RCC 7860 (cell line): ENCODE data around the gene SORCS2.

Experiments used
- DNase-seq: peaks from one replicate; pipeline ENCODE4 v3.0.0-alpha.2; 2015; ENCODE audit warnings: low spot score
- FAIRE-seq: peaks from 2 replicates; lab custom pipeline; 2012; peaks lifted over from hg19 to GRCh38; lab: Jason Lieb, UNC

SORCS2 gene

DNA sequence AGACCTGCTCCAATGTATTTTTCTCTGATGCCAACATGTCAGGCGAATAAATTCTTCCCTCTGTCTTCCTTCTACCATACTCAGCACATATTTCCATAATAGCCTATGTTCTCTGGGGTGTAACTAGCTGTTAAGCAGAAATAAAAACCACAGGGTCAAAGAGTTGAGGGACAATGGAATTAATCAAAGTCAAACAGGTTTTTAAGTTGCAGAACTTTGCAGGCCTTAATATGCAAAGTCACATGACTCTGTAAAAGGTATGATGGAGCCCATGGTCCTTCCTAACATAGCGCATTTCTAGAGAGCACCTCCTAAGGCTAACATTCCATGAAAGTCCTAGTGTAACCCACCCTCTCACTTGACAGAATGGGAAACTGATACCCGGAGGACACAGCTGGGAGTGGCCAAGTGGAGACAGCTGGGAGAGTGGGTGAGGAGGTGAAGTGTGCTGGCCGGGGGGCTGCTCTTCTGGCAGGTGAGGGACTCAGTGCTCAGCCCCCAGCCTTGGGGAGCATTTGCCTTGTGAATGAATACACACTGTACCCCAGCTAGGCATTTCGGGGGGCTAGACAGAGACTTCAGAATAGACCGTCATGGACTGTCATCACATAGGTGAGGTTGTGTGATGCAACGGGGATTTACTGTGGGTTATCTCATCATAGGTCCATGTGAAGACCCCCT, 8.4 kb upstream of the SORCS2 start:
- no peak for FAIRE-seq
- DNase-seq: no peak

DNA sequence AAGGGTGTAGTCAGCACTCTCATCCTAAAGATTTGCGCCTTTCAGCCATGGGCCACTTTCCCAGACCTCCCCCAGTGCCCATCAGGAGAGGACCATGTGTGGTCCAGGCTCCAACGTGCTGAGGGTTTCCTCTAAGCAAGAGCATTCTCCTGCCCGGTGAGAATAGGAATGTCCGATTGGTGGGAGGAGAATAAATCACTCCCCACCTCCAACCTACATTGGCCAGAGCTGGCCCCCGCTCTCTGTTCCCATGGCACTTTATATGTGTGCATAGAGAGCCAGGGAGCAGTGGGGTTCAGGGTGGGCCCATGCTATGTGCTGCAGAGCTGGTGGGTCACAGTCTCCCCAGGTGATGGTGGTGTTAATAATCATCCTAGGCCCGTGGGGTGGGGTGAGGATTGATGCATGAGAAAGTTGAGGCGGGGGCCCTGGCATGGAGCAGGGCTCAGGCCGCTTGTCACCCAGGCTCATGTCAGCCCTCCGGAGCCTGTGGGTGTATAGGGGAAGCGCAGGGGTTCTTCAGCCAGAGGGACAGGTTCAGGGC, 6.8 kb upstream of the SORCS2 start:
- DNase-seq (no peak), FAIRE-seq (no peak)

DNA sequence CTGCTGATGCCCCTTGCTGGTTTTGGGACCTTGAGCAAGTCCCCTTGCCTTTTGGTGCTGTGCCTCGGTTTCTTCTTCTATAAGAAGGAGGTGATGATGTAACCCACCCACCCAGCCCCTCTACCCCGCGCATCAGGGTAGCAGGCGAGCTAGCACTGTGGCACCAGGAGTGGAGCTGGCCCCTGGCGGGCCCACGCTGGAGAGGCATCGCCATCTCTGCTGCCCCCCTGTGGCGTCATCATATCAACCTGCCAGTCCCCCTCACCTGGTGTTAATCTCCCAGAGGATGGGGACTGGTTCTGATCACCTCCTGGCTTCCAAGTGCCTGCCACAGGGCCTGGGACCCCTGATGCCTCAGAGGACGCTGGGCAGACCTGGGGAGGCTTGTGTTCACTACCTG, 6.3 kb upstream of the SORCS2 start:
- no peak for FAIRE-seq
- DNase-seq: no peak

DNA sequence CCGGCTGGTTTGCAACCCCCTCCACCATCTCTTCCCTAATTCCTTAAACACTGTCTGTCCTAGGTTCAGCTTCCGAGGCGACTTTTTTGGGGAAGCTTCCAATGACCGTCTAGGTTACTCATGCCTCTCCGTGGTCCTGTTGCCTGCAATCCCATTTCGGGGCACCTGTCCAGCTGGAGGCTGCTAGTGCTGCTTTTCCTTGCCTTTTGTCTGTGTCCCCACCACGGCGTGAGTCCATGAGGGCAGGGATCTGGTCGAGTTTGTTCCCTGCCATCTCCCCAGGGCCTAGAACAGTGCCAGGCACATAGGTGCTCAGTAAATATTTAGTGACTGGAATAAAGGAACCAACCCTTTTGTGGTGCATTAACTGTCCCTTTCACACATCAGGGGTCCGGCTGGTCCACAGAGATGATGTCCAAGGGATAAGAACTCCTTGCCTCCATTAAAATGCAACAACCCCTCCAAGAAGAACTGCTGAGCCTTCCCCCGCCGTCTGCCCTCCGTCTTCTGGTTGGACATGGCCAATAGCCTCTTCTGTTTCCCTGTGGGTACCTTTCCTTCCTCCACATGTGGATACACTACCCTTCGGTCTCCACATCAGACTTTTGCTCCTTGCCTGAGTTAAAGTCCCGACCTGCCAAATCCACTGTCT, 5.7 kb upstream of the SORCS2 start:
- FAIRE-seq (no peak), DNase-seq (no peak)

DNA sequence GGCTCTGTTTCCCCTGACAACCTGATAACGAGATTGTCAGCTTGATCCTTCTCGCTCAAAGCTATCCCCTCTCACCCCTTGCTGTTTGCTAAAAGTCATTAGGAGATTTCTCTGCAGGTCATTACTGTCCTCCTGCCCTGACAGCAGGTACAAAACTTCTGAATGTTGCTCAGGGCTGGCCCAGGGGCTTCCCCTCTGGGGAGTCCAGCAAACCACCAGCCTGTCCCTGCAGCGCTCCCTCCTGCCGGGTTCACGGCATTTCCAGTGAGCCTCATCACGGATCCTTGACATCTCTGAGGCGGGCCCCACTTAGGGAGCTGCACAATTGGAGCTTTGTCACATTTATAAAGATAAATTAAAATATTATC, 5.2 kb upstream of the SORCS2 start:
- DNase-seq: no peak
- FAIRE-seq: no peak

DNA sequence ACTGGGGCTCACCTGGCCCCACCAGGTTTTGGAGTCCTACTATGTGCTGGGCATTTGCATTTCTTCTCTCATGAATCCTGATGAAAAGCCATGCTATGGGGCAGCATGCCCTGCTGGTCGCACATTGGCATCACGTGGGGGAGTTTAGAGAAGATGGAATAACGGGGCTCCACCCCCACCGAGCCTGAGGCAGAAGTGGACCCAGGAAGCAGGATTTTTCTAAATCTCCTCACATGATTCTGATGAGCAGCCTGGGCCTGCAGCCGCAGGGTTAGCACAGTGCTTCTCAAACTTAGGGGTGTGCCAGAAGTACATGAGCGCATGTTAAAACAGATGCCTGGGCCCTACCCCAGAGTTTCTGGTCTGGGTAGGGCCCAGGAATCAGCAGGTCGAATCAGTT, 4.6 kb upstream of the SORCS2 start:
- no peak for FAIRE-seq
- no peak for DNase-seq

DNA sequence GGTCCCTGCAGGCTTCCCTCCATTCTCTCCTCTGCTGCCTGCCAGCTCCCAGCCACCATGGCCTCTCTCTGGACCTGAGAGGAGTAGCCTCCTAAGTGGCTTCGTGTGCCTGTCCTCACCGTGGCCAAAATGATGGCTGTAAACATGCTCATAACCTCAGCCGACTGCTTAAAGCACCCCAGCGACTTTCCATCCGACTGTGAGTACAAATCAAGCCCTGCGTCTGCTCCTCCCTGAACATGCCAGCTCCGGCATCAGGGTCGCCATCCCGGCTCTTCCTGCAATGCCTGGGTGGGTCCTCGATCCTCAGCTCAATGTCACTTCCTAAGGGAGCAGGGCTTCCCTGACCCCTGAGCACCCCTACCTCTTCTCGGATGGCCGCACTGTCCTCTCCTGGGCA, 3.3 kb upstream of the SORCS2 start:
- no peak for FAIRE-seq
- DNase-seq: no peak

DNA sequence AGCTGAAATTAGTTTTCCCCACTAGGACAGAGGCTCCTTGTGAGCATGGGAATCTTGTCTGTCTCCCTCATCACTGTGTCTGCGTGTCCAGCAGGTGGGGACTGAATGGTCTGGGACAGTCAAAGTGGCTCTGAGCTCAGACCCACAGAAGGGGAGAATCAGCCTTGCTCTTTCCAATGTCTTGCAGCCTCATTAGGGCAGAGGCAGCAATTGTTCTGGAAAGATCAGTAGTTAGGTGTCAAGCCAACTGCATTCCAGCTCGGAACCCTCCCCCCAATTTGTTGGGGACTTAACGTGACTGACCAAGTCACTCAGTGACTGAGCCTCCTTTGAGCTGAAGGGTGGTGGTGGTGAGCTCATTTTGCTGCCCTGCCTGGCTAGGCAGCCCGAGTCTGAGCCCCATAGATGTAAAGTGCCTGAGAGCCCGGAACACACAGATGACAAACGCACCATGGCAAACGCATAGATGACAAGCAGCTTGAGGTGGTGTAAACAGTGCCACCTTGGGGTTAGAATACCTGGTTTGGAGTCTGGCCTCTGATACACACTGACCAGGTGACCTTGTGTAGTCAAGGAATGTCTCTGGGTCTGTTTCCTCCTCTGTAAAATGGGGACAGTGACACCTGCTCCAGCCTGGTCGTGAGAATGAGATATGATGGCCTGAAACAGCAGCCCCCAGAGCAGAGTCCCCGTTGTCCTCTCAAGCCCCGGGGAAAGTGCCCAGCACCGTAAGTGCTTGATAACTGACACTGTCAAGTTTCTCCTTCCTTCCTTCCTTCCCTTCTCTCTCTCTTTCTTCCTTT, 2.7 kb upstream of the SORCS2 start:
- no peak for DNase-seq
- FAIRE-seq: no peak

DNA sequence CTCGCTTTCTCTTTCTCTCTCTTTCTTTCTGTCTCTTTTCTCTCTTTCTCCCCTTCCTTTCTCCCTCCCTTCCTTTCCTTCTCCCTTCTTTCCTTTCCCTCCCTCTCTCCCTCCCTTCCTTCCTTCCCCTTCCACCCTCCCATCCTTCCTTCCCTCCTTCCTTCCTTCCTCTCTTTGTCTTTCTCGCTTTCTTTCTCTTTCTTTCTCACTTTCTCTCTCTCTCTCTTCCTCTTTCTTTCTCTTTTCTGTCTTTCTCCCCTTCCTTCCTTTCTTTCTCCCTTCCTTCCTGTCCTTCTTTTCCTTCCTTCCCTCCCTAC, 2.1 kb upstream of the SORCS2 start:
- no peak for FAIRE-seq
- DNase-seq: no peak

DNA sequence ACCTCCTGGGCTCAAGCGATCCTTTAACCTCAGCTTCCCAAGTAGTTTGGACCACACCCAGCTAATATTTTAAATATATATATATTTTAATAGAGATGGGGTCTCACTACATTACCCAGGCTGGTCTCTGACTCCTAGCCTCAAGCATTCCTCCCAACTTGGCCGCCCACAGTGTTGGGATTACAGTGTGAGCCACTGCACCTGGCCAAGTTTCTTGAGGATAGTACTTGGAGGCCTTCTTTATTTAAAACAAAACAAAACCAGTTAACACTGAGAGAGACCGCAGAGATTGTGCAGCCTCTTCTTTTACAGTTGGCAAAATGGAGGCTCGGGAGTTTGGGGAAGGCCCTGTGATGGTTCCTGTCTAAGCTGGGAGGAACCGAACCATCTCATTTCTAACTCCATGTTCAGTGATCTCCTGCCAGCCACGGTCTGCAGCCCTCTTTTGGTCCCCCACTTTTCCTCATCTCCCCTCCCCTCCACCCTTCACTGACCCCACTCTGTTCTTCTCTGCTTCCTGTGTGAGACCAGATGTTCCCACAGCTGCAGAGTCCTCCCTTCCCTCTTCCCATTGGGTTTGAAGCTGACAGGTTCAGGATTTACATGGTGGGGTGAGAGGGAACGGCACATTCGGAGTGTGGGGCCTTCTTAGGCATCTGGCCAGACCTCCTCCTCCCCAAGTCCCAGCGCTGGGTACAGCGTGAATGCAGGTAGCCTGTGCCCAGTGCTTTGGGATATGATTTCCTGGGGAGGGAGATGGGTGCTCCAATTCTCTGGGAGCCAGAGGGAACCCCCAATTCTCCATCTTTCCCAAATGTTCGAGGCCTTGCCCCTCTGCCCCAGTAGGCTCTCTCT, 1.4 kb upstream of the SORCS2 start:
- DNase-seq (no peak), FAIRE-seq (no peak)

DNA sequence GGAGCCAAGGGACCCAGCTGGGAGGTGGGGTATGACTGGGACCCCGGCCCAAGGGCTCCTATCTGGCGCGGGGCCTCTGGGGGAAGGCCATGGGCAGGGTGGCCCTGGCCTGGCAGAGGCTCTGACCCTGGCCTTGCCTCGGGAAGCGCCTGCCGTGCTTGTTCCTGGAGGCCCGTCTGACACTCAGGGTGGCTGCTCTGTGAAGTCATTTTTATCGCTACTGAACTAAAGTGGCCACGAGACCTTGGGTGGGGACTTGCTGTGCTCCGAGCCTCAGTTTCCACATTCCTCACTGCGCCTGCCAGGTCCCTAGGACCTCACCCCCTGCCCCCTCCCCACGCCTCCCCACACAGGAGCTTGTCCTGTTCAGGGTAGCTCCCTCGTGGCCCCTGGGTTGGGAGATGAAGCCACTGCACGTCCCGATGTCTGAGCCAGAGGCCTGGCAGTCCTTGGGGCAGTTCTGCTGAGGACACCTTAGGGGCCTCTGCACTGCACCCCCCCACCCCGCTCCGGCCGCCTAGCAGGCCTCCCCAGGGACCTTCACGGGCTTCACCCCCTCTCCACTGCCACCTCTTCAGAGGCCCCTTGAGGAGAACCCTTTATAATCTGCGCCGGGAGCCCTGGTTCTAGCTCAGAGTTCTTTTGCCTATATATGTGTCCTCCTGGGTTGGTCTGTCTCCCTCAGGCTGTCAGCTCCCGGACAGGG, 639 bp upstream of the SORCS2 start:
- no peak for FAIRE-seq
- DNase-seq: no peak

DNA sequence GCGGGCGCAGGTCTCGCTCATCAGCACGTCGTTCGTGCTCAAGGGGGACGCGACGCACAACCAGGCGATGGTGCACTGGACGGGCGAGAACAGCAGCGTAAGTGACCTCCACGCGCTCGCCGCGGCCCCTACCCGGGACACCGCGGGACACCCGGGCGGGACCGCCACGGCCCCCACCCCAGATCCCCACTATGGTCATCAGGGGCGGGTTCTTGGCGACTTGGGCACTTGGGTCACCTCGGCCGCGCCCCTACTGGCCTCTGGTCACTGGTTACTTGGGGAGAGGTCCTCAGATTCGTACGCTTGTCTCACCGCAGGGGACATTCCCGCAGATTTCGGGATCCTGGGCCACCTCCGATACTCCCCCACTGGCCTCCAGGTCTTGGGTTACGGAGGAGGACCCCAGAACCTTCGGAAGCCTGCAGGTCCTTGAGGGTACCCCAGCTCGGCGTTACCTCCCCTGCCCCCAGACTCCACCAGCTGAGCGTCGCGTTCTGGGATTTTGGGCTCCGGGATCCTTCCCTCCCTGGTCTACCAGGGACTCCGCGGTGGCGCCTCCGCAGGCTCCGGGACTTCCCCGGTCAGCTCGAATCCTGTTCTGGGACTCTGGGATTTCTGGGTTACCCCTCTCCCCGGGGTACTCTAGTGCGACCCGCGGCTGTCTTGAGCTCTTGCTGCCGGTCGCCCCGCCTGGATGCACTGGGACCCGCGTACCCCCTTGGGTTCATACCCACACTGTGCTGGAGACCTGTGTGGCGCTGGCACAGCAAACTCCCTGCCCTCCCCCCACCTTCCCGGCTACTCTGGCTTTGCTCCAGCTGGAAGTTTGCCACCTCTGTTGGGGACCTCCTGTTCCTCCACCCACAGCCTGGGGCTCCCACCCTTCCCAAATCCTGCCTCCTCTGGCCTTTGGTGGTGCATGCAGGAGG, 956 bp downstream of the SORCS2 start:
- DNase-seq (no peak), FAIRE-seq (no peak)

DNA sequence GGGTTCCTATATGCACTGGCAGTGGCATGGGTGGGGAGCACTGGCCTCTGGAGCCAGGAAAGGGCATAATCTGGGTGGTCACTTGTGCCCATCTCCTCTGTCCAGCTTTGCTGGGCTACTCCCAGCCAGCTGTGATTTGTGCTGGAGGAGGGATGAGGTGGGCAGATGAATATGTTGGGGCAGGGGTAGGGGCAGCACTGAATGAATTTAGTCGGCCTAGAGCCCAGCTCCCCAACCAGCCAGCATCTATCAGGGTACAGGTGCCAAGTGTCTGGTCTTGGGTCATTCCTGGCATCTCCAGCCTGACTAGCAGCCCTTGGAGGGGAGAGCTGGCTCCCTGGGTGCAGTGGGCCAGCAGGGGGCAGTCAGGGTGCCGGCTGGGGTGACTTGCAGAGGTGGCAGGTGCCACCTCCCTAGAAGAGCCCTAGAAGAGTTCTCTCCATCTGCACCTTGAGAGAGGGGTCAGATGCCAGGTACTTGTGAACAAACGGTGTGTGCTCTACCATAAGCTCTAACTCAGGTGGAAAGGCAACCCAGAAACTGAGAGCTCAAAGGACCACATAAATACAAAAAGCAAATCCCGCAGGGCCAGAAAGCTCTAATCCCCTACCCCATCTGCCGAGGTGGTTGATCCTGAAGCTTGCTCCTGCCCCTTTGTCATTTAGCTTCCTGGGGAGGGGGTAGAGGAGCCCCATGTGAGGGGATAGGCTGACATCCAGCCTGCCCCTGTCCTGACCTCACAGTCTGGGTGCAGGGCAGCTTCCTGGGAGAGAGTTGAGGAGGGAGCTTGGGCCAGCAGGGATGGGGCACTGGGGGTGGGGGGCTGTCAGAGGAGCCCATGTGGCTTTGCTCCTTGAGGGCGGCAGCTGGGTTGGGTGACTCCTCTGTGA, 2.2 kb downstream of the SORCS2 start:
- FAIRE-seq (no peak), DNase-seq (no peak)

DNA sequence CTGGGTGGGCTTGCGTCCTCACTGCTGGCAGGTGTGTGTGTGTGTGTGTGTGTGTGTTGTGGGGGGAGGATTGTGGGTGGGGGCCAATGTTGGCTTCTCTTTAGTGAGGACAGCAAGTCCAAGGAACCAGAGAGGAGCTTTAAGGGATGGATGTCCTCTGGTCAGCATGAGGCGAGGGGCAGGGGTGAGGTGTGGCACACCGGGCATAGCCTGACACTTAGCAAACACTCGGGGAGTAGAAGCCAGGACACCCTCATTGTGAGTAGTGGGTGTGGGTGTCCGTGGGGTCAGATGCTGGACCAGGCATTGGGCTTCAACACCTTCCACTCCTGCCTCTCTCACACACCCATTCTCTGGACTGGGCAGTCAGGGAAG, 2.8 kb downstream of the SORCS2 start:
- FAIRE-seq: no peak
- DNase-seq: no peak

DNA sequence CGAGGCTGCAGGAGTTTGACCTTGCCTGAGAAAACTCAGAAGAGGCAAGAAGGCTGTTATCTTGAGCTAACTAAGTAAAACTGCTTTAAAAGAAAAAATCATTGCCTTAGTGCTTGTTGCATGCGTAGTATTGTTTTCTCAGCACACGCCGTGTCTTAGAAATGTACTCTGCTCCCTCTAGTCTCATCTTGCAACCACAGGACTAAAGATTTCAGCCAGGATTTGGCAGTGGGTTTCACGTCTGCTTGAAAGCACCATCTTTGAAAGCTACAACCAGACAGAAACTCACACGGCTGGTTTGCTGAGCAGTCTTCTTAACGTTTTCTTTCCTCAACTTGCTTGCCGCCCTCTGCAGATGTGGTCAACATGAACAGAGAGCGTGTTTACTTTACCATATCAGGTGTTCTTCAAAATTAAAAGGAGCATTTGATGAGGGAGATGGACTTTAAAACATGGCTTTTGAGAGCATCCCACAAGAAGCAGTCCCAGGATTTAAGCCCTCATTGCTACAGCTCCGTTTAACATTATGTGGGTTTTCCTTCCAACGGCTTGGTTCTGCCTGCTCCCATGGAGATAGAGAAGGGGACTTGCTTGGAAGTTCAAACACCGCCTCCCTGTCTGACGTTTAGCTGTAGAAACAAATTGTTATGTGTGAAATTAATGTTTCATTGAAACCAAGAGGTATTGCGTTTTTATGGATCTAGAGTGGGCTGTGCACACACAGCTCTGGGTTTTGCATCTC, 3.4 kb downstream of the SORCS2 start:
- DNase-seq (no peak), FAIRE-seq (no peak)

DNA sequence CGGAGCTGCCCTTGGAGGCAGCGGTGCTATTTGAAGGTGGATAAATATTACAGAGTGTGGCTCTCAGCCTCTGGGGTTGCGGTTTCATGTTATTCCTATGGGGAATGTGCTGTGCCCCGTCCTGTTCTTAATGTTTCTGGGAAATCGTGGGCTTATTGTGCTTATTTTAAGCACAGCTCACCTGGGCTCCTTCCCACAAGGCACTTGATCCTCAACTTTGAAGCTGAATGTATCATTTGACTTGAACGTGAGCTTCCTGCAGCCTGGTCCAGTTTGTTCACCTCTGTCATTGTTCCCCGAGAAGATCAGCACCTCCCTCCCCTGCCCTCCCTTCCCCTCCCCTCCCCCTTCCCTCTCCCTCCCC, 3.9 kb downstream of the SORCS2 start:
- FAIRE-seq (no peak), DNase-seq (no peak)

DNA sequence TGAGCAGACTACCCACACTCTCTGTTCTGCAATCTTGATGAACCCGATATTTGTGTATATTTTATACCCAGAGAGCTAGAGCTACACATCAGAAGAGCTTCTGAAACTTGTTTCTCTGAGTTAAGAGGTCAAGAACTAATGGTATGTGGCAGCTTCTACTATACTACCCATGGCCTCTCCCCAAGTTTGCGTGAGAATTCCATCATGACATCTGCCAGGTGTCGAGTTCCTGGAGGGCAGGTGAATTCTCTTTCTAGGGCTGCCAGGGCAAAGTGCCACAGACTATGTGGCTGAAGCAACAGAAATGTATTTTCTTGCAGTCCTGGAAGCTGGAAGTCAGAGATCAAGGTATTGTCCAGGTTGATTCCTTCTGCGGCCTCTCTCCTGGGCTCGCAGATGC, 4.4 kb downstream of the SORCS2 start:
- no peak for DNase-seq
- no peak for FAIRE-seq

DNA sequence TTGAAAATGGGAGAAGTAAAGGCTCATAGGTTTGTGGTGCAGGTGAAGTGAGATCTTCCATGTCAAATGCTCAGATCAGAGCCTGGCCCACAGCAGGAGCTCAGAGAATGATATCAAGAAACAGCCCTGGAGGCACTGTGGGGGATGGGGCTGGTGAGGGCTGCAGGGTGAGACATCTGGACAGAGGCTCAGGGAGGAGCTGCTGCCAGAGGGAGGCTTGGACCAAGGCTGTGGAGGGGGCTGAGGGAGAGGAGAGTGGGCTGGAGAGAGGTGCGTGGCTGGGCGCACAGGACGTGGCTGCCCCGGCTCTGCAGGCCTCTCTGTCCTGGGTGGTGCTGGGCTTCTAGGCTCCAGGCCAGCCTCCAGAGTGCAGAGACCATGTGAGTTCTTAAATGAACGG, 5.6 kb downstream of the SORCS2 start:
- DNase-seq: no peak
- FAIRE-seq: no peak
